Activated CD8-positive, alpha-beta memory T cell treated with anti-CD3 and anti-CD28 coated beads, Interleukin-2, amount 10 ng/mL, durations not matched to agents 7 days and 5 days (primary cell): ENCODE data around the gene ZSCAN5A. TPM values are rescaled to one million over a fixed set of nuclear protein-coding genes. Genes with fewer than 3 reads are reported as not detected.
"Not testable (repeated sequence)": the region's sequence is repeated elsewhere in the genome, so short reads cannot be mapped to it uniquely, and the experiment has no call there.

Experiments used
- ATAC-seq: fragments of 150-1000 bp; cut with Tn5 transposase; one replicate; pipeline ENCODE4 v1.10.0; 2021; ENCODE audit warnings: moderate library complexity
- CTCF ChIA-PET: fragments of 350-600 bp; sonication (Branson Sonifier 250); formaldehyde crosslinking; loops from one replicate; lab custom pipeline; 2021; ENCODE audit warnings: antibody characterized with exemption; lab: Charles Lee
- DNase-seq: peaks from one replicate; pipeline ENCODE4 v3.0.0-alpha.2; 2020
- H3K27ac Mint-ChIP-seq: one replicate; pipeline ENCODE4 v1.8.0; 2021; ENCODE audit warnings: mild to moderate bottlenecking, mixed read lengths
- H3K27me3 Mint-ChIP-seq: one replicate; pipeline ENCODE4 v1.8.0; 2021; ENCODE audit warnings: mixed read lengths
- H3K36me3 Mint-ChIP-seq: one replicate; pipeline ENCODE4 v1.8.0; 2021; ENCODE audit warnings: mild to moderate bottlenecking, mixed read lengths
- H3K4me1 Mint-ChIP-seq: one replicate; pipeline ENCODE4 v1.8.0; 2021; ENCODE audit warnings: mixed read lengths
- H3K4me3 Mint-ChIP-seq: one replicate; pipeline ENCODE4 v1.8.0; 2021; ENCODE audit warnings: mild to moderate bottlenecking, moderate library complexity, mixed read lengths
- H3K9me3 Mint-ChIP-seq: one replicate; pipeline ENCODE4 v1.8.0; 2022; ENCODE audit warnings: low read depth, mixed read lengths
- total RNA-seq, 2 experiments: library from RNA; stranded (reverse); gene quantifications; one replicate each; pipeline ENCODE4 v1.2.3, GENCODE V29; 2021

The ZSCAN5A gene
- total RNA-seq, 2 experiments from 2014 or later = 5.9 to 8.6 TPM

- peaks cover 15% of the 10 kb centered on the region for H3K36me3 Mint-ChIP-seq
- no peaks in the 10 kb centered on the region for H3K9me3 Mint-ChIP-seq
- DNase-seq = no peak
- H3K4me3 Mint-ChIP-seq = no peak overlapping the region
- ATAC-seq = no peak
- peaks cover 22% of the 10 kb centered on the region for H3K4me1 Mint-ChIP-seq
- CTCF ChIA-PET = interaction anchor here (1.1 to 1.9 kb wide), 6 partner anchors 9 to 58 kb away, joined by 3 to 18 read pairs (median 4); no protein-coding TSS in a partner anchor
- H3K27ac Mint-ChIP-seq = no peak overlapping the region
- H3K27me3 Mint-ChIP-seq = no peaks in the 10 kb centered on the region
Measured at GRCh38 chr19:56310462-56310861, 4.2 kb downstream of the ZSCAN5A start.

GRCh38 chr19:56309511-56310185 is 5.0 kb downstream of the ZSCAN5A start:
- Mint-ChIP-seq H3K36me3 (peaks cover 15% of the 10 kb centered on the region), H3K27ac (no peak overlapping the region), H3K9me3 (no peaks in the 10 kb centered on the region), H3K4me1 (peaks cover 19% of the 10 kb centered on the region), H3K4me3 (no peak overlapping the region), H3K27me3 (no peaks in the 10 kb centered on the region)
- peak; percentile 48 for ATAC-seq
- peak; percentile 68 for DNase-seq
- CTCF ChIA-PET = interaction anchor here (0.6 to 1.9 kb wide), 13 partner anchors 8 to 57 kb away, joined by 3 to 18 read pairs (median 4); no protein-coding TSS in a partner anchor

GRCh38 chr19:56308792-56309191 is 5.8 kb downstream of the ZSCAN5A start:
- no peaks in the 10 kb centered on the region for H3K27me3 Mint-ChIP-seq

GRCh38 chr19:56307062-56307461 is 7.6 kb downstream of the ZSCAN5A start:
- H3K4me1 Mint-ChIP-seq, H3K4me3 Mint-ChIP-seq, ATAC-seq, H3K27me3 Mint-ChIP-seq, CTCF ChIA-PET, DNase-seq, H3K9me3 Mint-ChIP-seq, H3K27ac Mint-ChIP-seq: not testable (repeated sequence)
- H3K36me3 Mint-ChIP-seq = peaks cover 11% of the 10 kb centered on the region

More at GRCh38 chr19:56308792-56309191, 5.8 kb downstream of the ZSCAN5A start:
- H3K4me1 Mint-ChIP-seq = peaks cover 15% of the 10 kb centered on the region
- DNase-seq (no peak), ATAC-seq (no peak)
- H3K4me3 Mint-ChIP-seq = no peak overlapping the region
- no peaks in the 10 kb centered on the region for H3K9me3 Mint-ChIP-seq
- H3K27ac Mint-ChIP-seq = no peak overlapping the region
- CTCF ChIA-PET = no interaction called here
- peaks cover 15% of the 10 kb centered on the region for H3K36me3 Mint-ChIP-seq

GRCh38 chr19:56306016-56306415 is 8.6 kb downstream of the ZSCAN5A start:
- Mint-ChIP-seq H3K27me3 (no peaks in the 10 kb centered on the region), H3K4me3 (no peak overlapping the region), H3K9me3 (no peaks in the 10 kb centered on the region), H3K36me3 (peaks cover 8% of the 10 kb centered on the region), H3K27ac (no peak overlapping the region), H3K4me1 (peaks cover 12% of the 10 kb centered on the region)
- CTCF ChIA-PET = no interaction called here
- no peak for ATAC-seq
- no peak for DNase-seq

GRCh38 chr19:56304243-56304642 is 10.4 kb downstream of the ZSCAN5A start:
- Mint-ChIP-seq H3K9me3 (no peaks in the 10 kb centered on the region), H3K4me1 (peaks cover 12% of the 10 kb centered on the region), H3K27me3 (no peaks in the 10 kb centered on the region), H3K36me3 (peaks cover 6% of the 10 kb centered on the region), H3K27ac (no peak overlapping the region), H3K4me3 (no peak overlapping the region)
- CTCF ChIA-PET = no interaction called here
- DNase-seq = no peak
- ATAC-seq = no peak

- H3K27me3 Mint-ChIP-seq = no peaks in the 10 kb centered on the region
- H3K36me3 Mint-ChIP-seq = peaks cover 6% of the 10 kb centered on the region
- DNase-seq (no peak), ATAC-seq (peak; percentile 36)
- peaks cover 12% of the 10 kb centered on the region for H3K4me1 Mint-ChIP-seq
- no peak overlapping the region for H3K4me3 Mint-ChIP-seq
- H3K27ac Mint-ChIP-seq = peak overlapping the region; percentile 22
- CTCF ChIA-PET = interaction anchor here (1.9 kb wide), 1 partner anchor 8 kb away, joined by 5 read pairs; no protein-coding TSS in a partner anchor
- H3K9me3 Mint-ChIP-seq = no peaks in the 10 kb centered on the region
Measured at GRCh38 chr19:56301886-56302620, 12.6 kb downstream of the ZSCAN5A start.

GRCh38 chr19:56301155-56301554 is 13.5 kb downstream of the ZSCAN5A start:
- Mint-ChIP-seq H3K4me3 (no peak overlapping the region), H3K4me1 (peaks cover 12% of the 10 kb centered on the region), H3K27ac (no peak overlapping the region), H3K27me3 (no peaks in the 10 kb centered on the region), H3K36me3 (peaks cover 6% of the 10 kb centered on the region), H3K9me3 (no peaks in the 10 kb centered on the region)
- ATAC-seq = no peak
- no peak for DNase-seq
- CTCF ChIA-PET = interaction anchor here (1.9 kb wide), 1 partner anchor 9 kb away, joined by 5 read pairs; no protein-coding TSS in a partner anchor

- DNase-seq (no peak), ATAC-seq (no peak)
- Mint-ChIP-seq H3K27me3 (no peaks in the 10 kb centered on the region), H3K36me3 (peaks cover 6% of the 10 kb centered on the region), H3K4me1 (peaks cover 12% of the 10 kb centered on the region), H3K9me3 (no peaks in the 10 kb centered on the region), H3K27ac (no peak overlapping the region), H3K4me3 (no peak overlapping the region)
- CTCF ChIA-PET = interaction anchor here (1.1 kb wide), 3 partner anchors 10 to 234 kb away, joined by 3 to 4 read pairs (median 3); no protein-coding TSS in a partner anchor
Measured at GRCh38 chr19:56299688-56300087, 15.0 kb downstream of the ZSCAN5A start.

GRCh38 chr19:56297010-56297409 is 17.6 kb downstream of the ZSCAN5A start:
- CTCF ChIA-PET = interaction anchor here (1.7 kb wide), 1 partner anchor 13 kb away, joined by 4 read pairs; no protein-coding TSS in a partner anchor
- ATAC-seq = no peak
- H3K27ac Mint-ChIP-seq = no peak overlapping the region
- H3K36me3 Mint-ChIP-seq = peaks cover 10% of the 10 kb centered on the region
- H3K27me3 Mint-ChIP-seq = no peaks in the 10 kb centered on the region
- H3K9me3 Mint-ChIP-seq = peaks cover 4% of the 10 kb centered on the region
- peaks cover 7% of the 10 kb centered on the region for H3K4me1 Mint-ChIP-seq
- H3K4me3 Mint-ChIP-seq = no peak overlapping the region
- no peak for DNase-seq

- Mint-ChIP-seq H3K27ac (no peak overlapping the region), H3K27me3 (no peaks in the 10 kb centered on the region), H3K36me3 (peaks cover 9% of the 10 kb centered on the region), H3K4me1 (no peaks in the 10 kb centered on the region), H3K9me3 (peaks cover 4% of the 10 kb centered on the region), H3K4me3 (no peak overlapping the region)
- no peak for DNase-seq
- CTCF ChIA-PET = interaction anchor here (1.7 kb wide), 1 partner anchor 14 kb away, joined by 4 read pairs; no protein-coding TSS in a partner anchor
- ATAC-seq = no peak
Measured at GRCh38 chr19:56295531-56296455, 18.8 kb downstream of the ZSCAN5A start.

- no peak for ATAC-seq
- H3K27me3 Mint-ChIP-seq = no peaks in the 10 kb centered on the region
- no peak overlapping the region for H3K4me3 Mint-ChIP-seq
- CTCF ChIA-PET = no interaction called here
- H3K36me3 Mint-ChIP-seq = peaks cover 9% of the 10 kb centered on the region
- no peaks in the 10 kb centered on the region for H3K4me1 Mint-ChIP-seq
- H3K9me3 Mint-ChIP-seq = peaks cover 4% of the 10 kb centered on the region
- no peak for DNase-seq
- no peak overlapping the region for H3K27ac Mint-ChIP-seq
Measured at GRCh38 chr19:56294549-56294948, 20.1 kb downstream of the ZSCAN5A start.

GRCh38 chr19:56291867-56292266 is 22.8 kb downstream of the ZSCAN5A start:
- H3K4me1 Mint-ChIP-seq = no peaks in the 10 kb centered on the region
- H3K9me3 Mint-ChIP-seq = peaks cover 4% of the 10 kb centered on the region
- ATAC-seq (no peak), DNase-seq (no peak)
- no peak overlapping the region for H3K4me3 Mint-ChIP-seq
- H3K36me3 Mint-ChIP-seq = peaks cover 9% of the 10 kb centered on the region
- no peaks in the 10 kb centered on the region for H3K27me3 Mint-ChIP-seq
- H3K27ac Mint-ChIP-seq = no peak overlapping the region
- CTCF ChIA-PET = interaction anchor here (1.2 kb wide), 1 partner anchor 18 kb away, joined by 4 read pairs; no protein-coding TSS in a partner anchor
